Measurements from ENCODE around the gene ATP2A3. TPM values are rescaled to one million over a fixed set of nuclear protein-coding genes. Genes with fewer than 3 reads are reported as not detected.

The ATP2A3 gene
- total RNA-seq, 1 experiment from 2014 or later: 13.3 TPM

DNA sequence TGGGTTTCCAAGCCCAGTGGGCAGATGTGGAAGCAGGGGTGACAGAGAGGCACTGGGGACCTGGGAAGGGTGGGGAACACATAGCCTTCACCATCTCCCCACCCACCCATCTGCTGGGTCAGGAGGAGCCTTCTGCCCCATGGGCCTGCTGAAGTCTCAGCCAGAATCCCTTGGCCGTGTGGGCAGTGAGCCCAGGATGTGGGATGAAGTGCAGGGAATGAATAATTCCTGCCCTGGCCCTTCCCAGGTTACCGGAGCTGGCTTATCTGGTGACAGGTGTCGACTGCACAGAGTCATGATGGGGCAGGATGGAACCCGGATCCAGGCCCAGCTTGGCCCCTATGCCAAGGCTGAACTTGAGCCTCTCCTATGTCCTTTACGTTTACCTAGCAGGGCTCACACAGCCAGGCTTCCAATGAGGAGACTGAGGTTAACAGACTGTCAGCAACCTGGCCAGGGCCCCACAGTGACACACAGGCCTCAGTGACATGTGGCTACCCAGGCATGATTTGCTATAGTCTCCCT, 17.5 kb downstream of the ATP2A3 start:
- Histone ChIP-seq H3K9me3 (ENCODE audit: control insufficient read depth, low read depth, low read length) (no peaks in the 10 kb centered on the region), H3K27me3 (ENCODE audit: insufficient read depth, low read length) (no peaks in the 10 kb centered on the region), H3K27ac (ENCODE audit: insufficient read length, low read depth, low read length) (no peak overlapping the region), H2BK12ac (ENCODE audit: insufficient read length, low read depth, low read length) (no peak overlapping the region), H4K91ac (ENCODE audit: insufficient read length, low read depth, low read length) (no peak overlapping the region), H3K56ac (ENCODE audit: insufficient read length, low read depth, low read length) (no peak overlapping the region), H3K18ac (ENCODE audit: insufficient read length, low read depth, low read length) (no peak overlapping the region), H4K8ac (replicated peaks; ENCODE audit: insufficient read length, low read depth, low read length) (no peak overlapping the region), H3K4me2 (ENCODE audit: insufficient read depth, insufficient read length, low read length) (no peak overlapping the region), H3K9ac (ENCODE audit: extremely low read depth, insufficient read length, low read length) (no peak overlapping the region), H3T11ph (ENCODE audit: low read length) (no peak overlapping the region), H3K4me1 (ENCODE audit: insufficient read depth, low read length) (no peaks in the 10 kb centered on the region), H2BK5ac (ENCODE audit: insufficient read length, low read length) (no peak overlapping the region), H3K4ac (ENCODE audit: low read depth, low read length) (no peak overlapping the region), H2AK5ac (ENCODE audit: insufficient read length, low read length) (no peak overlapping the region), H2BK20ac (ENCODE audit: low read depth, low read length, poor library complexity, severe bottlenecking) (no peak overlapping the region), H3K14ac (ENCODE audit: insufficient read depth, low read length) (no peak overlapping the region), H3K79me1 (ENCODE audit: insufficient read depth, low read depth, low read length, poor library complexity, severe bottlenecking) (no peaks in the 10 kb centered on the region), H4K20me1 (ENCODE audit: control insufficient read depth, insufficient read depth, insufficient read length) (no peaks in the 10 kb centered on the region), H4K5ac (ENCODE audit: insufficient read length, low read depth, low read length) (no peak overlapping the region), H2AFZ (ENCODE audit: low read length) (no peak overlapping the region), H3K79me2 (ENCODE audit: insufficient read depth, low read length) (no peaks in the 10 kb centered on the region), H3K23ac (ENCODE audit: insufficient read length, low read depth, low read length) (no peak overlapping the region), H2BK120ac (ENCODE audit: low read depth, low read length, poor library complexity, severe bottlenecking) (no peak overlapping the region), H2BK15ac (ENCODE audit: low read depth, low read length) (no peak overlapping the region), H3K23me2 (ENCODE audit: insufficient read length, low read depth, low read length, poor library complexity, severe bottlenecking) (no peaks in the 10 kb centered on the region)
- Mint-ChIP-seq H3K9me3 (no peaks in the 10 kb centered on the region; a peak in 1 of 5 replicates), H3K4me3 (no peak overlapping the region), H3K27ac (no peak overlapping the region), H3K27me3 (ENCODE audit: low read depth) (peaks cover 11% of the 10 kb centered on the region), H3K36me3 (ENCODE audit: insufficient read depth in 1 of 3, low read depth in 3 of 3) (no peaks in the 10 kb centered on the region; a peak in 3 of 7 replicates), H3K4me1 (peaks cover 9 to 14% of the 10 kb centered on the region in 2 experiments)
- DNase-seq: no peak
- no peak for TF ChIP-seq CTCF (conservative IDR thresholded peaks at IDR 0.05)
- no CpG with 5 or more reads among the region's 5 CpGs for WGBS (ENCODE audit: extremely low coverage, insufficient read length, low lambda C conversion rate)

Measured in H9 (cell line).